Stimulated activated CD4-positive, alpha-beta T cell treated with anti-CD3 and anti-CD28 coated beads, Interleukin-12 subunit alpha, Interleukin-12 subunit beta, amount 100 ng/mL, for 24 hours (primary cell): ENCODE measurements around the gene SH3PXD2A.
"Not testable (repeated sequence)": the region's sequence is repeated elsewhere in the genome, so short reads cannot be mapped to it uniquely, and the experiment has no call there.

Experiments used
- DNase-seq, 2 experiments: peaks; one replicate each; pipeline ENCODE4 v3.0.0-alpha.2; 2020; ENCODE audit warnings: low read depth in 2 of 2

Gene SH3PXD2A

DNA sequence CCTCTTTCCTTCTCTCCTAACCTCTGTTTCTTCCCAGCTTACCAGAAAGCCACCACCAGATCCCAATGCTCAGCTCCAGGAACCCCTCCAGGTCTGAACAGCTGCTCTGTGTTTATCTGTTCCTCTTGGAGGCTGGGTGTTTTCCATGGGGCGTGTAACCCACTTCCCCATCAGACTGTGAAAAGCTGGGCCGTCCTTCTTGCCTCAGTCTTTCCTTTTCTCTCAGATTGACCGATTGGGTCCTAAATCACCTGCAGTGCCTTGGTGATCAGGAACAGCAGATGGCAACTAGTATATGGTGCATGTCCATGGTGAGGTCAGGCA is 4.8 kb downstream of the SH3PXD2A start:
- no peak for DNase-seq

GRCh38 chr10:103849880-103850571 is 5.3 kb downstream of the SH3PXD2A start:
- no peak for DNase-seq

GRCh38 chr10:103849212-103849877 is 6.0 kb downstream of the SH3PXD2A start:
- no peak for DNase-seq

DNA sequence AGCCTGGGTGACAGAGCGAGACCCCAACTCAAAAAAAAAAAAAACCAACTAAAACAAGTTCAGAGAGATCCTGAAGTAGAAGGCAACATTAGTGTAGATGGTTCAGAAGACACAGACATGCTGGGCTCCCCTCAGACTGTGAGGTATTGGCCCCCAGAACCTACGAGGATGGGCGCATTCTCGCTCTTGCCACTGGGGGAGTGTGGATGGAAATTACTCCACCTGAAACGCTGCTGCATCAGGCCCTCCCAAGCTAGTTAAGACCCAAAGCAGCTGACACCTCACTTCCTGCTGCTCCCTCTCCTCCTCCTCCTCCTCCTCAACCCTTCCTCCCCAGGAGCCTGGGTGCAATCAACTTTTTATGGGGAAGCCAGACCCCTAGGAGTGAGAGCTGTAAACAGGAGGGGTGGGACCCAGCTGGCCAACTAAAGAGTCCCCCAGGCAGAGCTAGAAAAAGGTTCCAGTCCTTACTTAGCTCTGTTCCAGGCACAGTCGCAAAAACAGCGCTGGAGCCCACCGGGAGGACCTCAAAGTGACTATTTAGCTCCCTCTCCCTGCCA is 7.4 kb downstream of the SH3PXD2A start:
- DNase-seq, result no peak

GRCh38 chr10:103847346-103847745 is 8.0 kb downstream of the SH3PXD2A start:
- DNase-seq, result no peak

GRCh38 chr10:103845972-103846371 is 9.4 kb downstream of the SH3PXD2A start:
- peak in 1 of 2 experiments; percentile 12 for DNase-seq

DNA sequence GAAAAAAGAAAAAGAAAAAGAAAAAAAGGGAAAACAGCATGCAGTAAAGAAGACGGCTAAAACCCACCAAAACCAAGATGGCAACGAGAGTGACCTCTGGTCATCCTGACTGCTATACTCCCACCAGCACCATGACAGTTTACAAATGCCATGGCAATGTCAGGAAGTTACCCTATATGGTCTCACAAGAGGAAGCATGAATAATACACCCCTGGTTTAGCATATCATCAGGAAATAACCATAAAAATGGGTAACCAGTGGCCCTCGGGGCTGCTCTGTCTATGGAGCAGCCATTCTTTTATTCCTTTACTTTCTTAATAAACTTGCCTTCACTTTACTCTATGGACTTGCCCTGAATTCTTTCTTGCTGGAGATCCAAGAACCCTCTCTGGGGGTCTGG is 10.0 kb downstream of the SH3PXD2A start:
- DNase-seq, result not testable (repeated sequence)

- DNase-seq, result no peak
These were observed 11.4 kb downstream of the SH3PXD2A start for GRCh38 chr10:103843854-103844570.

DNA sequence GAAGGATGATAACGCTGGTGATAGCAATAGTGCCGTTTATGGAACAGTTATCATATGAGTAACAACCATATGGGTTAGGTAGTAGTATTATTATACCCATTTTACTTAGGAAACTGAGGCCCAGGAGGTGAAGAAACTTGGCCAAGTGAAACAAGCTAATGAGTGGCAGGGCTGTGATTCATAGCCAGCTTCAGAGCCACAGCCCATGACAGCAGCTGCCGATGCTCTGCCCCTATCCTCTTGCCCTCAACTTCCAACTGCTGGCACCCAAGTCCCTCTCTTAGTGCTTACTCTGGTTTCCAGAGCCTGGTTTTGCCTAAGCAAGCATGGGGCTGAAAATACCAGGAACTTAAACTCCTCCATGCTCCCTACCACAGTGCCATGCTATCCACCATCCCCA is 12.3 kb downstream of the SH3PXD2A start:
- no peak for DNase-seq

- DNase-seq, result no peak
These were observed 12.8 kb downstream of the SH3PXD2A start for GRCh38 chr10:103842605-103843004.

DNA sequence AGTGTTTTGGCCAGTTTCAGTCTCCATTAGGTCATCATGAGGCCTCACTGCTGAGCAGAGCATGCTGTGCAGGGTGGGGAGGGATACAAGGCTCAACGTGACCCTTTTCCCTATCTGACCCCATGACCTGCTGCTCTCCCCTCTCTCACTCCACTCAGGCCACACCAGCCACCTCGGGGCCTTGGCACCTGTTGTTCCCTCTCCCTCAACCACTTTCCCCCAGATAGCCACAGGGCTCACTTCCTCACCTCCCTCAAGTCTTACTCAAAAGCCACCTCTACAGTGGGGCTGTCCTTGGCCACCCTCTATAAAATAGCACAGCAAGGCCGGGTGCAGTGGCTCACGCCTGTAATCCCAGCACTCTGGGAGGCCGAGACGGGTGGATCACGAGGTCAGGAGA is 13.9 kb downstream of the SH3PXD2A start:
- DNase-seq, result no peak

DNA sequence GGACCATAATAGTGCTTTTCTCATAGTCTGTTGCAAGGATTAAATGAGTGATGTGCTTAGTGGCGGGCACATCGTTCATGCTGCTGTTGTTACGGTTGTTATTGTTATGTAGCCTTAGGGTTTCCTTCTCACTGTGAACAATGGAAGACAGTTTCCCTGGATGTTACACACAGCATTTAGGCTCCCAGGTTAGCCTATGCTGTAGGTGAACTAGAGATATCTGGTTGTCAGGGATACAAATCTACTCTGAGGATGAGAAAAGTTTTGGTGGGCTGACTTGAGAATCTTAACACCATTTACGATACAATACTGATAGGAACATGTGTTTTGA is 14.7 kb downstream of the SH3PXD2A start:
- DNase-seq, result no peak

DNA sequence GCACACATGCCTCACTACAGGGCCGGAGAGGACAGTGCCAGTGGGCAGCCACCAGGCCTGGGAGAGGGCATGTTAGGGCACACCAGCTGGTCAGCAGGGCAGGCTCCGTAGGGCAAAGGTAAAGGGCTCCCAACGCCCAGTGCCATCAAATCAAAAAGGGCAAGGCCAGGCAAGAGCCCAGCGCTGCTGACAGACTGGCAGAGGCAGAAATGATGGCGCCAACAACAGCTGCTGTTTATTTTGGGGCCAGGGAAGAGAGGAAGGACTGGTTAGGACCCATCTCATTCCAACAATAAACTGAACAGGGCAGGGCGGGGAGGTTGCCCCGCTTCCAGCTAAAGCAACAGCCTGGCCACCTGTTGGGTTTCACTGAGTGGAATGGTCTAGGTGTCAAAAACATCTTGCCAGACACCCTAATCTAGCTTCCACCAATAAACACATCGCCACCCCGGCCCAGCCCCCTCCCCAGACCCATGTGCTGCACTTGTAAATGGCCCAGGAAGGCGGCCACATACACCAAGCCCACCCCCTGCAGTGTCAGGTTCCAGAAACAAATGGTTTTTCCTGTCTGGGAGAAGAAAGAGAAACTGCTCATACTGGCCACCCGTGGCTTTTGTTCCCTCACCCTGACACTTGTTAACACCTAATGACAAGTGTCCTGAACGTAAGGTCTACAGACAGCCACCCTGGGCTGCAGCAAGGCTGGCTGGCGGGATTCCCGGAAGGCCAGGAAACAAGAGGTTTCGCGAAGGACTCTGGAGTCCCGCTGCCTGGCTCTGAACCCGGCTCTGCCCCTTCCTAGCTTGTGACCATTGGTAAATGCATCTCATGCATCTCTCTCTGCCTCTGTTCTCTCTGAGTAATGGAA is 15.3 kb downstream of the SH3PXD2A start:
- DNase-seq, result no peak

GRCh38 chr10:103839519-103839871 is 15.9 kb downstream of the SH3PXD2A start:
- DNase-seq, result no peak

GRCh38 chr10:103838862-103839518 is 16.4 kb downstream of the SH3PXD2A start:
- no peak for DNase-seq

- DNase-seq, result no peak
These were observed 17.3 kb downstream of the SH3PXD2A start for GRCh38 chr10:103838070-103838395.

DNA sequence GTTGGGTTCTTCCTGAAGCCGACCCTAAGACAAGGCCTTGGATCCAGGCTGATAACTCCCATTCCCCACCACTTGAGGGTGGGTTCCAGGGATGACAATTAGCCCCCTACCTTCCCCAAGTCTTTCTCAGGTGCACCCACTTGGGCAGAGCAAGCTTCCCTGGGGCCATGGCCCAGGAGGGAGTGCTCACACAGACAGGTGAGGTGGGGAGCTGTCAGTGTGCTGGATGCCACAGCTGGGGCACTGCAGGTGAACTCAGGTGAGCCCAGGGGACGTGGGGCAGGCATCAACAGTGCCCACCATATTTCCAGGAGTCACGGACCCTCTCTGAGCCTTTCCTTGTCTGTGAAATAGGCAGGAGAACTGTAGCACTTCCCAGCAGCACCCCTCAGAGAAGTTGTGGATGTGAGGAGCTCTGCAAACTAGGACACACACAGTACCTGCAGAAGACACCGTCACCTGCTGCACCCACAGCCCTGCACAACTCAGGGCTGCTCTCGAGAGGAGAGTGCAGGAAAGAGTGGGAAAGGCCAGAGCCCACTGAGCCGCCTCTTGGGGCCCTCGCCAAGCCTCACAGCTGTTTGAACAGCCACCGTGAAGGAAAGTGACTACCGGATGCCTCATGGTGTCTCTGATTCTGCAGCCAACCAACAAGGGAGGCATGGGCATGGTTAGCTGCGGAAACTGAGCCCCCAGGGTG is 17.9 kb downstream of the SH3PXD2A start:
- DNase-seq, result no peak

- DNase-seq, result no peak
These were observed 18.5 kb downstream of the SH3PXD2A start for GRCh38 chr10:103836861-103837260.

- DNase-seq, result no peak
These were observed 19.1 kb downstream of the SH3PXD2A start for GRCh38 chr10:103836273-103836672.

- no peak for DNase-seq
These were observed 20.0 kb downstream of the SH3PXD2A start for GRCh38 chr10:103835096-103836050.
